H1 (cell line): Measurements from ENCODE around the gene PPIL3. TPM values are rescaled to one million over a fixed set of nuclear protein-coding genes. Genes with fewer than 3 reads are reported as not detected.

ENCODE experiments used
- CBX8 ChIP-seq: fragments of 300-800, 300-1000 bp; sonication (generic); IDR thresholded peaks from 2 replicates; pipeline ENCODE4 v1.7.1; 2016; ENCODE audit warnings: low read depth, low read length, borderline replicate concordance
- EP300 ChIP-seq, 2 experiments: IDR thresholded peaks; 1 replicate in 1 of 2; 2 replicates in 1 of 2; pipeline ENCODE4 v1.6.1; 2011 to 2012; ENCODE audit warnings: low read depth in 2 of 2, low read length in 2 of 2, mild to moderate bottlenecking in 2 of 2, borderline replicate concordance in 1 of 2, inconsistent platforms in 1 of 2, moderate library complexity in 1 of 2
- FOSL1 ChIP-seq: IDR thresholded peaks from 2 replicates; pipeline ENCODE4 v1.6.1; 2011; ENCODE audit warnings: mild to moderate bottlenecking, low read depth, low read length, moderate library complexity; ENCODE audit not compliant: insufficient read depth
- SIRT6 ChIP-seq: IDR thresholded peaks from one replicate; pipeline ENCODE4 v1.7.1; 2012; ENCODE audit warnings: low read length, inconsistent platforms
- TAF7 ChIP-seq: optimal IDR thresholded peaks from 2 replicates; pipeline ENCODE3; 2011; ENCODE audit warnings: low read depth, mild to moderate bottlenecking, inconsistent platforms, low read length, moderate library complexity, borderline replicate concordance
- polyA plus RNA-seq, 7 experiments: library from polyadenylated mRNA; depleted of rRNA in 3 of 7; stranded (reverse) in 5 of 7; unstranded in 2 of 7; fragments of >200 nt in 5 of 7; fragments of 200-250 nt in 2 of 7; gene quantifications; 1 replicate in 5 of 7; 2 replicates in 1 of 7; 4 replicates in 1 of 7; pipeline versions ENCODE4 v1.2.1 to v1.2.3, GENCODE V29; 2011 to 2013; ENCODE audit warnings: missing spikeins in 2 of 7, mixed read lengths in 2 of 7
- total RNA-seq: library from RNA; stranded (reverse); fragmentation: NEBNext Ultra II Directional; extraction: Animal tissue kit (Norgen Biotek cat#: 25700); gene quantifications from 2 replicates; pipeline ENCODE4 v1.2.1, GENCODE V29; 2021
- TF ChIP-seq, protein P1 (sequence below): fragments of 300-600 bp; sonication (generic); IDR thresholded peaks from 2 replicates; pipeline ENCODE4 v1.7.1; 2012; ENCODE audit warnings: low read length, moderate library complexity, mild to moderate bottlenecking, inconsistent platforms; ENCODE audit not compliant: insufficient replicate concordance

Gene PPIL3
- total and polyA plus RNA-seq, 2 of the 8 experiments (the other 6 are each of a cell fraction or from before 2014, with no cell fraction given), result 30.4 to 48.7 TPM

DNA sequence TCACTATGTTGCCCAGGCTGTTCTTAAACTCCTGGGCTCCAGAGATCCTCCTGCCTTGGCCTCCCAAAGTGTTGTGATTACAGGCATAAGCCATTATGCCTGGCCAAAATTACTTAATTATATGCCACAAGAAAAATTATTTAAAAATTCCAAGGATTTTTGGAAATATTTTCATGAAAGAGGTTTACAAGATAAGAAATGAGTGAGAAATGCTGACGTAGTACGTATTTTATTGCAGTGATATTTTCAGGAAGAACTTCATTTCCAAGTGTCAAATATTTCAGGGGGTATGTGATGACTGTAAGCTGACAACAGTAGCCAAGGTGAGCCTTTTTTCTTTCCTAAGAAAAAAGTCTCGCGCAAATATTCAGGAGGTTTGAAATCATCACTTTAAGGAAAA lies 21.1 kb upstream of the PPIL3 start (continued):
- TF ChIP-seq, protein P1, sequence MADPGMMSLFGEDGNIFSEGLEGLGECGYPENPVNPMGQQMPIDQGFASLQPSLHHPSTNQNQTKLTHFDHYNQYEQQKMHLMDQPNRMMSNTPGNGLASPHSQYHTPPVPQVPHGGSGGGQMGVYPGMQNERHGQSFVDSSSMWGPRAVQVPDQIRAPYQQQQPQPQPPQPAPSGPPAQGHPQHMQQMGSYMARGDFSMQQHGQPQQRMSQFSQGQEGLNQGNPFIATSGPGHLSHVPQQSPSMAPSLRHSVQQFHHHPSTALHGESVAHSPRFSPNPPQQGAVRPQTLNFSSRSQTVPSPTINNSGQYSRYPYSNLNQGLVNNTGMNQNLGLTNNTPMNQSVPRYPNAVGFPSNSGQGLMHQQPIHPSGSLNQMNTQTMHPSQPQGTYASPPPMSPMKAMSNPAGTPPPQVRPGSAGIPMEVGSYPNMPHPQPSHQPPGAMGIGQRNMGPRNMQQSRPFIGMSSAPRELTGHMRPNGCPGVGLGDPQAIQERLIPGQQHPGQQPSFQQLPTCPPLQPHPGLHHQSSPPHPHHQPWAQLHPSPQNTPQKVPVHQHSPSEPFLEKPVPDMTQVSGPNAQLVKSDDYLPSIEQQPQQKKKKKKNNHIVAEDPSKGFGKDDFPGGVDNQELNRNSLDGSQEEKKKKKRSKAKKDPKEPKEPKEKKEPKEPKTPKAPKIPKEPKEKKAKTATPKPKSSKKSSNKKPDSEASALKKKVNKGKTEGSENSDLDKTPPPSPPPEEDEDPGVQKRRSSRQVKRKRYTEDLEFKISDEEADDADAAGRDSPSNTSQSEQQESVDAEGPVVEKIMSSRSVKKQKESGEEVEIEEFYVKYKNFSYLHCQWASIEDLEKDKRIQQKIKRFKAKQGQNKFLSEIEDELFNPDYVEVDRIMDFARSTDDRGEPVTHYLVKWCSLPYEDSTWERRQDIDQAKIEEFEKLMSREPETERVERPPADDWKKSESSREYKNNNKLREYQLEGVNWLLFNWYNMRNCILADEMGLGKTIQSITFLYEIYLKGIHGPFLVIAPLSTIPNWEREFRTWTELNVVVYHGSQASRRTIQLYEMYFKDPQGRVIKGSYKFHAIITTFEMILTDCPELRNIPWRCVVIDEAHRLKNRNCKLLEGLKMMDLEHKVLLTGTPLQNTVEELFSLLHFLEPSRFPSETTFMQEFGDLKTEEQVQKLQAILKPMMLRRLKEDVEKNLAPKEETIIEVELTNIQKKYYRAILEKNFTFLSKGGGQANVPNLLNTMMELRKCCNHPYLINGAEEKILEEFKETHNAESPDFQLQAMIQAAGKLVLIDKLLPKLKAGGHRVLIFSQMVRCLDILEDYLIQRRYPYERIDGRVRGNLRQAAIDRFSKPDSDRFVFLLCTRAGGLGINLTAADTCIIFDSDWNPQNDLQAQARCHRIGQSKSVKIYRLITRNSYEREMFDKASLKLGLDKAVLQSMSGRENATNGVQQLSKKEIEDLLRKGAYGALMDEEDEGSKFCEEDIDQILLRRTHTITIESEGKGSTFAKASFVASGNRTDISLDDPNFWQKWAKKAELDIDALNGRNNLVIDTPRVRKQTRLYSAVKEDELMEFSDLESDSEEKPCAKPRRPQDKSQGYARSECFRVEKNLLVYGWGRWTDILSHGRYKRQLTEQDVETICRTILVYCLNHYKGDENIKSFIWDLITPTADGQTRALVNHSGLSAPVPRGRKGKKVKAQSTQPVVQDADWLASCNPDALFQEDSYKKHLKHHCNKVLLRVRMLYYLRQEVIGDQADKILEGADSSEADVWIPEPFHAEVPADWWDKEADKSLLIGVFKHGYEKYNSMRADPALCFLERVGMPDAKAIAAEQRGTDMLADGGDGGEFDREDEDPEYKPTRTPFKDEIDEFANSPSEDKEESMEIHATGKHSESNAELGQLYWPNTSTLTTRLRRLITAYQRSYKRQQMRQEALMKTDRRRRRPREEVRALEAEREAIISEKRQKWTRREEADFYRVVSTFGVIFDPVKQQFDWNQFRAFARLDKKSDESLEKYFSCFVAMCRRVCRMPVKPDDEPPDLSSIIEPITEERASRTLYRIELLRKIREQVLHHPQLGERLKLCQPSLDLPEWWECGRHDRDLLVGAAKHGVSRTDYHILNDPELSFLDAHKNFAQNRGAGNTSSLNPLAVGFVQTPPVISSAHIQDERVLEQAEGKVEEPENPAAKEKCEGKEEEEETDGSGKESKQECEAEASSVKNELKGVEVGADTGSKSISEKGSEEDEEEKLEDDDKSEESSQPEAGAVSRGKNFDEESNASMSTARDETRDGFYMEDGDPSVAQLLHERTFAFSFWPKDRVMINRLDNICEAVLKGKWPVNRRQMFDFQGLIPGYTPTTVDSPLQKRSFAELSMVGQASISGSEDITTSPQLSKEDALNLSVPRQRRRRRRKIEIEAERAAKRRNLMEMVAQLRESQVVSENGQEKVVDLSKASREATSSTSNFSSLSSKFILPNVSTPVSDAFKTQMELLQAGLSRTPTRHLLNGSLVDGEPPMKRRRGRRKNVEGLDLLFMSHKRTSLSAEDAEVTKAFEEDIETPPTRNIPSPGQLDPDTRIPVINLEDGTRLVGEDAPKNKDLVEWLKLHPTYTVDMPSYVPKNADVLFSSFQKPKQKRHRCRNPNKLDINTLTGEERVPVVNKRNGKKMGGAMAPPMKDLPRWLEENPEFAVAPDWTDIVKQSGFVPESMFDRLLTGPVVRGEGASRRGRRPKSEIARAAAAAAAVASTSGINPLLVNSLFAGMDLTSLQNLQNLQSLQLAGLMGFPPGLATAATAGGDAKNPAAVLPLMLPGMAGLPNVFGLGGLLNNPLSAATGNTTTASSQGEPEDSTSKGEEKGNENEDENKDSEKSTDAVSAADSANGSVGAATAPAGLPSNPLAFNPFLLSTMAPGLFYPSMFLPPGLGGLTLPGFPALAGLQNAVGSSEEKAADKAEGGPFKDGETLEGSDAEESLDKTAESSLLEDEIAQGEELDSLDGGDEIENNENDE, result no peak
- TF ChIP-seq EP300 (IDR thresholded peaks at IDR 0.05; ENCODE audit: borderline replicate concordance in 1 of 2, low read depth in 2 of 2, low read length in 2 of 2) (no peak), SIRT6 (no peak), FOSL1 (no peak), CBX8 (no peak), TAF7 (no peak)
